Breast epithelium (tissue), 4 donors: ENCODE measurements around the gene LPP. TPM values are rescaled to one million over a fixed set of nuclear protein-coding genes. Genes with fewer than 3 reads are reported as not detected.

Experiments
- DNase-seq, 2 donors: peaks; one replicate each; pipeline ENCODE4 v3.0.0-alpha.2; 2019; ENCODE audit warnings: low spot score in 2 of 2
- H3K27ac ChIP-seq, 2 donors: fragments of 200-600 bp; sonication (generic) in 1 of 2; one replicate each; pipeline ENCODE4 v1.5.1; 2016 to 2019; ENCODE audit warnings: mild to moderate bottlenecking in 1 of 2
- H3K27me3 ChIP-seq, 2 donors: fragments of 200-600 bp; sonication (generic) in 1 of 2; one replicate each; pipeline versions ENCODE4 v1.5.1 to v1.6.0; 2017 to 2019; ENCODE audit warnings: control low read depth in 1 of 2, mild to moderate bottlenecking in 1 of 2
- H3K36me3 ChIP-seq: fragments of 200-600 bp; one replicate; pipeline ENCODE4 v1.5.1; 2019
- H3K4me1 ChIP-seq, 2 donors: fragments of 200-600 bp; sonication (generic); one replicate each; pipeline ENCODE4 v1.5.1; 2016 to 2019; ENCODE audit warnings: control low read depth in 1 of 2
- H3K4me3 ChIP-seq, 3 donors: fragments of 200-600 bp; sonication (generic); 1 replicate in 2 of 3; 2 replicates in 1 of 3; pipeline ENCODE4 v1.5.1; 2016 to 2019; ENCODE audit warnings: mild to moderate bottlenecking in 3 of 3, moderate library complexity in 2 of 3
- H3K9me3 ChIP-seq, 2 donors: fragments of 200-600 bp; sonication (generic) in 1 of 2; one replicate each; pipeline ENCODE4 v1.5.1; 2016 to 2019; ENCODE audit warnings: control low read depth in 1 of 2
- POLR2A ChIP-seq: fragments of 450-650 bp; IDR thresholded peaks from one replicate; pipeline ENCODE4 v1.6.1; 2016; ENCODE audit warnings: antibody characterized with exemption, mild to moderate bottlenecking, moderate library complexity
- POLR2AphosphoS5 ChIP-seq, 3 donors: sonication (generic); formaldehyde crosslinking; IDR thresholded peaks; one replicate each; pipeline ENCODE4 v1.6.1; 2017; ENCODE audit warnings: antibody characterized with exemption in 3 of 3
- intact Hi-C: fragments of 100-400 bp; cut with DNase I; formaldehyde crosslinking; loops from one replicate; pipeline ENCODE4 v1.15.1; 2023; ENCODE audit warnings: low total_unique reads
- total RNA-seq, 3 donors: library from RNA; depleted of rRNA; stranded (reverse); fragments of >200 nt; gene quantifications; one replicate each; pipeline ENCODE4 v1.1.0, GENCODE V29; 2016
- TF ChIP-seq, protein P1 (sequence below), 3 donors: fragments of 450-650 bp; IDR thresholded peaks; one replicate each; pipeline ENCODE4 v1.5.1; 2016 to 2017; ENCODE audit warnings: antibody characterized with exemption in 3 of 3, mild to moderate bottlenecking in 3 of 3, moderate library complexity in 3 of 3

The LPP gene
- total RNA-seq, 3 donors from 2014 or later: 135 to 183 (median 147) TPM

DNA sequence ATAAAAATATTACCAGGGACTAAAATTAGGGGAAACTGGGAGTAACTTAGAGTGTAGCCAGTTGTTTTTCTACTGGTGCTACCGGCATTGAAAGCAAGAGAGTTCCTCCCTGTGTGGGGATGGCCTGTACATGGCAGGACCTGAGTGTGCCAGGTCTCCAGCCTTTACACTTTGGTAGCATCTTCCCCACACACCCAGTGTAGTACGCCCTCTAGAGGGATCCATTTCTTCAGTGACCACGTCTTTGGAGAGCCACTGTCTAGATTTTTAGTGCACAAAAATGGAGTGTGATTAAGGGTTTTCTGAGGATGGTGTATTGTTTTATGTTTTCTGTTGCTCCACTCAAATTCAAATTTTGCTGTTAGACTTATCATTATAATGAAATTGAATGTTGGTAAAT, 510.8 kb downstream of the LPP start:
- peaks cover 0 to 4% of the 10 kb centered on the region in 2 donors for H3K4me1 ChIP-seq
- no peaks in the 10 kb centered on the region for H3K27me3 ChIP-seq
- no peaks in the 10 kb centered on the region for H3K36me3 ChIP-seq
- no peak overlapping the region for H3K27ac ChIP-seq
- no peaks in the 10 kb centered on the region for H3K9me3 ChIP-seq
- TF ChIP-seq, protein P1, sequence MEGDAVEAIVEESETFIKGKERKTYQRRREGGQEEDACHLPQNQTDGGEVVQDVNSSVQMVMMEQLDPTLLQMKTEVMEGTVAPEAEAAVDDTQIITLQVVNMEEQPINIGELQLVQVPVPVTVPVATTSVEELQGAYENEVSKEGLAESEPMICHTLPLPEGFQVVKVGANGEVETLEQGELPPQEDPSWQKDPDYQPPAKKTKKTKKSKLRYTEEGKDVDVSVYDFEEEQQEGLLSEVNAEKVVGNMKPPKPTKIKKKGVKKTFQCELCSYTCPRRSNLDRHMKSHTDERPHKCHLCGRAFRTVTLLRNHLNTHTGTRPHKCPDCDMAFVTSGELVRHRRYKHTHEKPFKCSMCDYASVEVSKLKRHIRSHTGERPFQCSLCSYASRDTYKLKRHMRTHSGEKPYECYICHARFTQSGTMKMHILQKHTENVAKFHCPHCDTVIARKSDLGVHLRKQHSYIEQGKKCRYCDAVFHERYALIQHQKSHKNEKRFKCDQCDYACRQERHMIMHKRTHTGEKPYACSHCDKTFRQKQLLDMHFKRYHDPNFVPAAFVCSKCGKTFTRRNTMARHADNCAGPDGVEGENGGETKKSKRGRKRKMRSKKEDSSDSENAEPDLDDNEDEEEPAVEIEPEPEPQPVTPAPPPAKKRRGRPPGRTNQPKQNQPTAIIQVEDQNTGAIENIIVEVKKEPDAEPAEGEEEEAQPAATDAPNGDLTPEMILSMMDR (IDR thresholded peaks at IDR 0.05): no peak
- TF ChIP-seq POLR2AphosphoS5 (IDR thresholded peaks at IDR 0.05) (no peak), POLR2A (no peak)
- intact Hi-C loops: no loop called here
- no peak for DNase-seq
- no peak overlapping the region for H3K4me3 ChIP-seq

DNA sequence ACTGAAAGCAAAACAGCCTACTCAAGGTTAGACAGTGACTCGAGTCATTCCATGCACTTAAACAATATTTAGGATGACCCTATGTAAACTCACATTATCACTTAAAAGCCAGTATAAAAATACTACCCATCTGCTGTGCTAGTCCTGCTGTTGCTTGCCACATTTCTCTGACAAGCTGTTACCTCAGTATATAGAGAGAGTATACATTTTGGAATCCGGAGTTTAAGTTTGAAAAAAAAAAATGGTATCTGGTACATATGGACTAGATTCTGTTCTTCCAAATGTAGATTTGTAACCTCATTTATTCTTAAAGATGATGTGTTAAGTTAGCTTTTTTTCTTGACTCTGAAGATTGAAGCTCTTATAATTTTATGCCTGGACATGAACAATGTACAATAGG, 514.0 kb downstream of the LPP start:
- intact Hi-C loops: no loop called here
- TF ChIP-seq POLR2A (no peak), POLR2AphosphoS5 (IDR thresholded peaks at IDR 0.05) (no peak)
- TF ChIP-seq, protein P1 (IDR thresholded peaks at IDR 0.05): no peak
- no peaks in the 10 kb centered on the region for H3K27me3 ChIP-seq
- H3K9me3 ChIP-seq: no peaks in the 10 kb centered on the region
- H3K27ac ChIP-seq: no peak overlapping the region
- no peaks in the 10 kb centered on the region for H3K36me3 ChIP-seq
- DNase-seq: no peak
- H3K4me1 ChIP-seq: no peaks in the 10 kb centered on the region
- H3K4me3 ChIP-seq: no peak overlapping the region

DNA sequence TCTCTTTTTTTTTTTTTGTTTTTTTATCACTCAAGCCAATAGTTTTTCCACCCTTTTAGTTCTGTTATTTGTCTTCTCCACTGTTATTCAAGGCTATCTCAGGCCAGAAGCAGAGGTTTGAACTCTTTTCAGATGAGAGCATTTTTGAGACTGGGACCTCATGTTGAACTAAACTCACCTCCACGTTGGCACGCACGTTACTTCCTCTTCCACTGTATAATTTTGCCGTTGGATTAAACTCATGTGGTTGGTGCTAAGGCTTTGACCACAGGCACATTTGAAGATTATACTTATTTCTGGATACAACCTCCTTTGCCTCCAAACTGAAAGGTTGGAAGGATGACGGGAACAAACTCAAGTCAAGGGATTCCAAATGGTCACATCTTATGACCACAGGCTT, 516.5 kb downstream of the LPP start:
- no peak for DNase-seq
- Histone ChIP-seq H3K27ac (no peak overlapping the region), H3K36me3 (no peaks in the 10 kb centered on the region), H3K4me1 (no peaks in the 10 kb centered on the region), H3K27me3 (no peaks in the 10 kb centered on the region), H3K9me3 (no peaks in the 10 kb centered on the region), H3K4me3 (no peak overlapping the region)
- TF ChIP-seq POLR2AphosphoS5 (IDR thresholded peaks at IDR 0.05): no peak
- TF ChIP-seq, protein P1 (IDR thresholded peaks at IDR 0.05): no peak
- no peak for TF ChIP-seq POLR2A
- intact Hi-C loops: no loop called here

DNA sequence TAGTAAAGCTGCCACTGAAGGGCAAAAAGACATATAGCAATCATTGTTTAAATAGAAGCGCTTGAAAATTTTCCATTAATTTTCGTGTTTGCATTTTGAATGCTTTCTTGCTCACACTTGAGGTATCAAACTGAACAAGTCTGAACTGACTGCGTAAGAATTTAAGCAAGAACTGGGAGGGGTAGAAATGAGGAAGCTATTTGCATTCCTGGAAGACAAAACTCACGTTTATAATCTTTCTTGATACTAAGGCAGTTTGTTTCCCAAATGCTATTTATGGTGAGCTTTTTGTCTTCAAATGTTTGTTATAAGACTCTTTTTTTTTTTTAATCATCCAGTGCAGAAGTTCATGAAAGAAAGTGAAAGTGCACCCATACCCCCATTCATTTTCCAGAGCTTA, 518.0 kb downstream of the LPP start:
- no peak for DNase-seq
- Histone ChIP-seq H3K4me3 (no peak overlapping the region), H3K4me1 (no peaks in the 10 kb centered on the region), H3K27me3 (no peaks in the 10 kb centered on the region), H3K36me3 (no peaks in the 10 kb centered on the region), H3K27ac (no peak overlapping the region), H3K9me3 (no peaks in the 10 kb centered on the region)
- intact Hi-C loops: no loop called here
- no peak for TF ChIP-seq POLR2A
- TF ChIP-seq, protein P1 (IDR thresholded peaks at IDR 0.05): no peak
- no peak for TF ChIP-seq POLR2AphosphoS5 (IDR thresholded peaks at IDR 0.05)

DNA sequence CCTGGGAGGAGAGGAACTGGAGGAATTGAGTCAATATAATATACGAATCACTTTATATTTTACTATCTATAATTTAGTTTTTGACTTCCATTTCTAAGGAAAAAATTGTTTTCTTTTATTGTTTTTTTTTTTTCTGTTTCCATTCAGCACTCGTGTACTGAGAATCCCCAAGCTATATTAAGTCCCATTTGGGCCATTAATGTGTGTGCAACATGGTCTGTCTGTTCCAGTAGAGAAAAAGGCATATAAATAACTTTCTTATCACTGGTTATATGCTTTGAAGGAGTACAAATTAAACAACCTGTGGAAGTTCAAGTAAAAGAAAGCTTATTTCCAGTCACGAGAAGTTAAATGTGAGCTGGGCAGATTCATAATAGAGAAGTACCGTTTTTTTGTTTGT, 518.9 kb downstream of the LPP start:
- Histone ChIP-seq H3K27me3 (no peaks in the 10 kb centered on the region), H3K4me1 (no peaks in the 10 kb centered on the region), H3K27ac (no peak overlapping the region), H3K36me3 (no peaks in the 10 kb centered on the region), H3K9me3 (no peaks in the 10 kb centered on the region), H3K4me3 (no peak overlapping the region)
- DNase-seq: no peak
- TF ChIP-seq POLR2A (no peak), POLR2AphosphoS5 (IDR thresholded peaks at IDR 0.05) (no peak)
- TF ChIP-seq, protein P1 (IDR thresholded peaks at IDR 0.05): no peak
- intact Hi-C loops: no loop called here
